Spleen (tissue), 7 donors: ENCODE data around the gene PTPRT.

Experiments used
- POLR2A ChIP-seq, 3 donors: fragments of 450-650 bp; IDR thresholded peaks; one replicate each; pipeline ENCODE4 v1.5.1; 2017; ENCODE audit warnings: antibody characterized with exemption in 3 of 3, mild to moderate bottlenecking in 1 of 3
- TF ChIP-seq, protein P1 (sequence below), 11 experiments: fragments of 200-600 bp in 7 of 11; fragments of 450-650 bp in 4 of 11; sonication (generic) in 4 of 11; IDR thresholded peaks in 8 of 11; conservative IDR thresholded peaks in 3 of 11; 1 replicate in 7 of 11; 2 replicates in 4 of 11; pipeline versions ENCODE4 v1.4.0 to v1.8.0; 2016 to 2021; ENCODE audit warnings: antibody characterized with exemption in 11 of 11, inconsistent platforms in 4 of 11, mild to moderate bottlenecking in 1 of 11
- donor health status: DM: no; HTN: no; CAD: no; lungs with moderate emphysema.
- donor health status: DM: no; HTN: no; CAD: no.
- donor health status: DM: no; HTN: no; CAD: no.

DNA sequence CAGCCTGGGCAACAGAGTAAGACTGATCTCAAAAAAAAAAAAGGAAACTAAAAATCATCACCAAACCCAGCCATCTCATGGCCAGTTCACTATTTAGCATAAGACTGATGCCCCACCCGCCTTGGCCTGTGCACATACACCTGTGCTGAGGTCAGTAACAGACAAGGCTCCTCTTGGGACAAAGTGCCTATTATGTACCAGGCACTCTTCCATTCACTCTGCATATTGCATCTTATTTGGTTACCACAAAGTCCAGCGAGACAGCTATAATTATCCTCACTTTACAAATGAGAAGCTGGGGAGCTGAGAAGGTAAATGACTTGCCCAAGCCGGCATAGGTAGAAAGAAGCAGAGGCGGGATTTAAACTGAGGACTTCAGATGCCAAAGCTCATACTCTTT, 3.8 kb downstream of the PTPRT start:
- no peak for TF ChIP-seq POLR2A (IDR thresholded peaks at IDR 0.05)
- TF ChIP-seq, protein P1, sequence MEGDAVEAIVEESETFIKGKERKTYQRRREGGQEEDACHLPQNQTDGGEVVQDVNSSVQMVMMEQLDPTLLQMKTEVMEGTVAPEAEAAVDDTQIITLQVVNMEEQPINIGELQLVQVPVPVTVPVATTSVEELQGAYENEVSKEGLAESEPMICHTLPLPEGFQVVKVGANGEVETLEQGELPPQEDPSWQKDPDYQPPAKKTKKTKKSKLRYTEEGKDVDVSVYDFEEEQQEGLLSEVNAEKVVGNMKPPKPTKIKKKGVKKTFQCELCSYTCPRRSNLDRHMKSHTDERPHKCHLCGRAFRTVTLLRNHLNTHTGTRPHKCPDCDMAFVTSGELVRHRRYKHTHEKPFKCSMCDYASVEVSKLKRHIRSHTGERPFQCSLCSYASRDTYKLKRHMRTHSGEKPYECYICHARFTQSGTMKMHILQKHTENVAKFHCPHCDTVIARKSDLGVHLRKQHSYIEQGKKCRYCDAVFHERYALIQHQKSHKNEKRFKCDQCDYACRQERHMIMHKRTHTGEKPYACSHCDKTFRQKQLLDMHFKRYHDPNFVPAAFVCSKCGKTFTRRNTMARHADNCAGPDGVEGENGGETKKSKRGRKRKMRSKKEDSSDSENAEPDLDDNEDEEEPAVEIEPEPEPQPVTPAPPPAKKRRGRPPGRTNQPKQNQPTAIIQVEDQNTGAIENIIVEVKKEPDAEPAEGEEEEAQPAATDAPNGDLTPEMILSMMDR (IDR thresholded peaks at IDR 0.05 in 8 of 11, conservative IDR thresholded peaks at IDR 0.05 in 3 of 11), result no peak
